Loucy (cell line): ENCODE data around the gene KCNT2.

Source experiments
- CTCF ChIP-seq: fragments of 200-600 bp; sonication (generic); conservative IDR thresholded peaks from 2 replicates; pipeline ENCODE4 v1.5.1; 2014; ENCODE audit warnings: mild to moderate bottlenecking, antibody characterized with exemption, low read length
- EZH2phosphoT487 ChIP-seq: fragments of 200-600 bp; IDR thresholded peaks from 2 replicates; pipeline ENCODE4 v1.6.1; 2018; ENCODE audit warnings: antibody characterized with exemption, mild to moderate bottlenecking, moderate library complexity, borderline replicate concordance

DNA sequence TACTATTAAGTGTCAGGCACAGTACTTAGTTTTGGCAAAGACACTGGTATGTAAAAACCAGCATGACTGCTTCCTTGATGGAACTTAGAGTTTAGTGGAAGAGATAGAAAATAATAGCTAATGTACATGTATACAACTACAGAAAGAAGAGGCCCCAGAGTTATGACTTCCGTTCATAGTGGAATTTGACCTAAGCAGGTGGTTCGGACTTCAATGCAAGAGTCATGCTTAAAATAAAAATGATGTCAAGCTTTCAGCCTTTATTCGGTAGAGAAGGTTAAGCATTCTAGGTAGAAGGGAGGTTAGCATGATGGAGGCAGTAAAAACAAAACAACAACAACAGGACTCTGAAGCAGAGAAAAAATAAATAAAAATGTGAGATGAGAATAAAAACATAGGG lies 165.9 kb downstream of the KCNT2 start:
- TF ChIP-seq EZH2phosphoT487 (no peak), CTCF (no peak)
